K562 (cell line): Measurements from ENCODE around the gene AP2A2.

ENCODE experiments used
- HDAC6 ChIP-seq: IDR thresholded peaks from 2 replicates; pipeline ENCODE4 v1.6.1; 2012; ENCODE audit warnings: low read depth, mild to moderate bottlenecking, control low read depth, inconsistent platforms, low read length, moderate library complexity
- JUND ChIP-seq, 2 experiments: IDR thresholded peaks; 2 replicates in 1 of 2; 3 replicates in 1 of 2; pipeline ENCODE4 v1.6.1; 2011; ENCODE audit warnings: borderline replicate concordance in 2 of 2, low read depth in 2 of 2, low read length in 2 of 2, improper control_type of control experiment in 1 of 2, missing biosample characterization in 1 of 2, missing genetic modification characterization in 1 of 2, missing genetic modification reagents in 1 of 2
- MAFF ChIP-seq: IDR thresholded peaks from 2 replicates; pipeline ENCODE4 v1.6.1; 2012; ENCODE audit warnings: low read length, improper control_type of control experiment
- MXI1 ChIP-seq: IDR thresholded peaks from 2 replicates; pipeline ENCODE4 v1.6.1; 2011; ENCODE audit warnings: low read depth, mild to moderate bottlenecking, improper control_type of control experiment, low read length
- NELFE ChIP-seq: IDR thresholded peaks from 2 replicates; pipeline ENCODE4 v1.6.1; 2011; ENCODE audit warnings: mild to moderate bottlenecking; ENCODE audit not compliant: insufficient read depth, insufficient read length
- NR3C1 ChIP-seq: sonication (generic); formaldehyde crosslinking; IDR thresholded peaks from 2 replicates; pipeline ENCODE4 v1.8.1; 2022; ENCODE audit warnings: missing genetic modification reagents
- TF ChIP-seq, protein P1 (sequence below), 3 experiments: IDR thresholded peaks in 2 of 3; conservative IDR thresholded peaks in 1 of 3; 2 replicates each; pipeline ENCODE4 v1.5.1; 2011 to 2012; ENCODE audit warnings: low read length in 3 of 3, mild to moderate bottlenecking in 3 of 3, control low read depth in 2 of 3, improper control_type of control experiment in 1 of 3, inconsistent platforms in 1 of 3, low read depth in 1 of 3, mixed read lengths in 1 of 3, moderate library complexity in 1 of 3; ENCODE audit not compliant: insufficient read depth in 2 of 3
- TF ChIP-seq, protein P2 (sequence below): sonication (generic); formaldehyde crosslinking; IDR thresholded peaks from 2 replicates; pipeline ENCODE4 v1.8.1; 2023; ENCODE audit warnings: mild to moderate bottlenecking, missing genetic modification reagents
- TF ChIP-seq, protein P3 (sequence below): fragments of 250-450 bp; sonication (Bioruptor Pico); IDR thresholded peaks from 2 replicates; pipeline ENCODE4 v1.8.0; 2022; ENCODE audit warnings: inconsistent platforms

- TF ChIP-seq, protein P1, sequence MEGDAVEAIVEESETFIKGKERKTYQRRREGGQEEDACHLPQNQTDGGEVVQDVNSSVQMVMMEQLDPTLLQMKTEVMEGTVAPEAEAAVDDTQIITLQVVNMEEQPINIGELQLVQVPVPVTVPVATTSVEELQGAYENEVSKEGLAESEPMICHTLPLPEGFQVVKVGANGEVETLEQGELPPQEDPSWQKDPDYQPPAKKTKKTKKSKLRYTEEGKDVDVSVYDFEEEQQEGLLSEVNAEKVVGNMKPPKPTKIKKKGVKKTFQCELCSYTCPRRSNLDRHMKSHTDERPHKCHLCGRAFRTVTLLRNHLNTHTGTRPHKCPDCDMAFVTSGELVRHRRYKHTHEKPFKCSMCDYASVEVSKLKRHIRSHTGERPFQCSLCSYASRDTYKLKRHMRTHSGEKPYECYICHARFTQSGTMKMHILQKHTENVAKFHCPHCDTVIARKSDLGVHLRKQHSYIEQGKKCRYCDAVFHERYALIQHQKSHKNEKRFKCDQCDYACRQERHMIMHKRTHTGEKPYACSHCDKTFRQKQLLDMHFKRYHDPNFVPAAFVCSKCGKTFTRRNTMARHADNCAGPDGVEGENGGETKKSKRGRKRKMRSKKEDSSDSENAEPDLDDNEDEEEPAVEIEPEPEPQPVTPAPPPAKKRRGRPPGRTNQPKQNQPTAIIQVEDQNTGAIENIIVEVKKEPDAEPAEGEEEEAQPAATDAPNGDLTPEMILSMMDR (IDR thresholded peaks at IDR 0.05 in 2 of 3, conservative IDR thresholded peaks at IDR 0.05 in 1 of 3; ENCODE audit: insufficient read depth in 2 of 3, low read depth in 1 of 3, low read length in 3 of 3), result no peak
- TF ChIP-seq JUND (IDR thresholded peaks at IDR 0.05; ENCODE audit: borderline replicate concordance, low read depth, low read length) (no peak), JUND (tag; IDR thresholded peaks at IDR 0.05; ENCODE audit: borderline replicate concordance, low read depth, low read length) (no peak), NR3C1 (CRISPR knock-in tag) (no peak), MXI1 (no peak), NELFE (no peak), HDAC6 (no peak), MAFF (no peak)
- TF ChIP-seq, protein P2, sequence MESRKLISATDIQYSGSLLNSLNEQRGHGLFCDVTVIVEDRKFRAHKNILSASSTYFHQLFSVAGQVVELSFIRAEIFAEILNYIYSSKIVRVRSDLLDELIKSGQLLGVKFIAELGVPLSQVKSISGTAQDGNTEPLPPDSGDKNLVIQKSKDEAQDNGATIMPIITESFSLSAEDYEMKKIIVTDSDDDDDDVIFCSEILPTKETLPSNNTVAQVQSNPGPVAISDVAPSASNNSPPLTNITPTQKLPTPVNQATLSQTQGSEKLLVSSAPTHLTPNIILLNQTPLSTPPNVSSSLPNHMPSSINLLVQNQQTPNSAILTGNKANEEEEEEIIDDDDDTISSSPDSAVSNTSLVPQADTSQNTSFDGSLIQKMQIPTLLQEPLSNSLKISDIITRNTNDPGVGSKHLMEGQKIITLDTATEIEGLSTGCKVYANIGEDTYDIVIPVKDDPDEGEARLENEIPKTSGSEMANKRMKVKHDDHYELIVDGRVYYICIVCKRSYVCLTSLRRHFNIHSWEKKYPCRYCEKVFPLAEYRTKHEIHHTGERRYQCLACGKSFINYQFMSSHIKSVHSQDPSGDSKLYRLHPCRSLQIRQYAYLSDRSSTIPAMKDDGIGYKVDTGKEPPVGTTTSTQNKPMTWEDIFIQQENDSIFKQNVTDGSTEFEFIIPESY (CRISPR knock-in tag), result no peak
- TF ChIP-seq, protein P3, sequence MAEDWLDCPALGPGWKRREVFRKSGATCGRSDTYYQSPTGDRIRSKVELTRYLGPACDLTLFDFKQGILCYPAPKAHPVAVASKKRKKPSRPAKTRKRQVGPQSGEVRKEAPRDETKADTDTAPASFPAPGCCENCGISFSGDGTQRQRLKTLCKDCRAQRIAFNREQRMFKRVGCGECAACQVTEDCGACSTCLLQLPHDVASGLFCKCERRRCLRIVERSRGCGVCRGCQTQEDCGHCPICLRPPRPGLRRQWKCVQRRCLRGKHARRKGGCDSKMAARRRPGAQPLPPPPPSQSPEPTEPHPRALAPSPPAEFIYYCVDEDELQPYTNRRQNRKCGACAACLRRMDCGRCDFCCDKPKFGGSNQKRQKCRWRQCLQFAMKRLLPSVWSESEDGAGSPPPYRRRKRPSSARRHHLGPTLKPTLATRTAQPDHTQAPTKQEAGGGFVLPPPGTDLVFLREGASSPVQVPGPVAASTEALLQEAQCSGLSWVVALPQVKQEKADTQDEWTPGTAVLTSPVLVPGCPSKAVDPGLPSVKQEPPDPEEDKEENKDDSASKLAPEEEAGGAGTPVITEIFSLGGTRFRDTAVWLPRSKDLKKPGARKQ (CRISPR knock-in tag), result no peak
Measured at GRCh38 chr11:997907-998306, 72.2 kb downstream of the AP2A2 start.
